OCI-LY7 (cell line): ENCODE measurements around the gene SPTLC1.

ENCODE experiments used
- CTCF ChIP-seq: fragments of 200-600 bp; sonication (generic); conservative IDR thresholded peaks from 2 replicates; pipeline ENCODE4 v1.5.1; 2014; ENCODE audit warnings: mild to moderate bottlenecking, antibody characterized with exemption, low read length, moderate library complexity, mixed read lengths
- EZH2phosphoT487 ChIP-seq: fragments of 200-600 bp; sonication (generic); IDR thresholded peaks from 2 replicates; pipeline ENCODE4 v1.6.1; 2018; ENCODE audit warnings: low read depth, borderline replicate concordance, mild to moderate bottlenecking, mixed run types, antibody characterized with exemption, low read length, moderate library complexity, mixed read lengths

GRCh38 chr9:92164975-92165374 is 49.8 kb upstream of the SPTLC1 start:
- no peak for TF ChIP-seq CTCF
- no peak for TF ChIP-seq EZH2phosphoT487
